GM18861 (cell line): ENCODE measurements around the gene OXCT2.
"Not testable (repeated sequence)": the region's sequence is repeated elsewhere in the genome, so short reads cannot be mapped to it uniquely, and the experiment has no call there.

ENCODE experiments used
- ATAC-seq: cut with Tn5 transposase; IDR thresholded peaks from one replicate; pipeline ENCODE4 v1.9.1; 2021; ENCODE audit not compliant: unreplicated experiment

Gene OXCT2

DNA sequence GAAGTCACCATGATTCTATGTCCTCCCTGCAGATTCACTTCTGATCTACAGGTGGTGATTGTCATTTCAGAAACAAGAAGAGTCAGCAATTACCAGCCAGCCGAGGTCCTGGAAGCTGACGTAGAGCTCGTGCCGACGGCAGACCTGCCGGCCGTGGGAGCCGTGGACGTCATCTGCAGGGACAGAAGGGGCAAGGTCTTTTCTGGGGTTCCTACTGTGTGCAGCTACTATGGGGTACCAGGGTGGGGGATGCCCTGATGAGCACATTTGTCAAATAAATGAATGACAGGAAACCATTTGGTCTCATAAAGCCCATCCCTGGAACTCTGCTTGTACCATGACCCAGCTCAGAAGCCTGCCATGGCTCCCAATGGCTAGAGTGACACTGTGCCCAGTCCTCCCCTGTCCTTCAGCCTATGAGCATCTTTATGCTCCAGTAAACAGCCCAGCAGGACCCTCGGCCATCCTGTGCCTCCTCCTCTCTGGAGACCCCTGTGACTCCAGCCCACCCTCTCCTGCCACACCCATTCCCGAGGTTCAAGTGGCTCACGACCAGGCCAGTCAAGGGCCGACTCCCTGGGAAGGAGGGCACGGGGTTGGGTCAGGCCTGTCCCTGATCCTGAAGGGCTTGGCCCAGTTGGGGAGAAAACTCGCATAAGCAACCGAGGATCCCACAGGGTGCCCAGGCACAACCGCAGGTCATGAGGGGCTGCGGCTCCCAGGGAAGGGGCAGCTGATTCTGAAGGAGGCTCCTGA, 7.4 kb downstream of the OXCT2 start:
- ATAC-seq, result not testable (repeated sequence)

DNA sequence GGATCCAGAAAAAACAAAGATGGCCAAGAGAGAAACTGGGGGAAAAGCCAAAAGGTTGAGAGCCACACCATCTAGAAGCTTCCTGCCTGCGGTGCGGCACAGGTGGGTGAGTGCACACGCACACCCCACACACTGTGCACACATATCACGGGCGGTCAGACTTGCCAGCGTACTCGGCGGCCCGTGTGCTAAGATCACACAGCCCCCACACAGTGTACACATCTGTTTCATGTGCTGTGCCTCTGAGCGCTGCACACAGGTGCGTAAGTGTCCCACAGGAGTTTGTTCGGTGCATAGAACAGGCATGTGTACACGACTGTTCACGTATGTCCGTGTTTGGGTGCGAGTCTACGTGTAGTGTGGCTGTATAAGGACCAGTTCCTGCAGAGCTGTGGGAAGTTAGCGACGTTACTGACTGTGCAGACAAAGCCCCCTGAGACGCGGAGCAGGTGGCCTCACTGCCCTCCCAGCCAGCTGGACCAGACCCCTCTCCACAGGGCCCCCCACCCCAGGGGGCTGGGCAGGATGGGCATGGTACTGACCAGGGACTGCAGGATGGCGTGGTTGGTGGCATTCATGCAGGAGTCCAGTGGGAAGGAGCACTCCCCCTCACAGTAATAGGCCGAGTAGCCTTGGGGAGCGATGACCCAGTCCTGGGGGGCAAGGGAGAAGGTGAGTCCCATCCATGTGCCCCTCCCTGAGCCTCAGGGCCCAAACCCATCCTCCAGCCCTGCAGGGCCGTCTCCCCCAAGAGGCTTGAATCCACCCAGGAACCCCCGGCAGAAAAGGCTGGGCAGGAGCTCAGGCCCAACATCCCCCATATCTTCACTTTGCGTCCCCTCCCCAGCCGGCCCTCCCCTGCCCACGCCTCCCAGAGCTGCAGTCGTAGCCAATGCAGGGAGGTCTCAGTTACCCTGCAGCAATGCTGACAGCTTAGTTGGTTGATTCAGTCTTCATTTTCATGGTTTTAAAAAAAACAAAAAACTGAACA, 8.3 kb downstream of the OXCT2 start:
- ATAC-seq, result no peak

DNA sequence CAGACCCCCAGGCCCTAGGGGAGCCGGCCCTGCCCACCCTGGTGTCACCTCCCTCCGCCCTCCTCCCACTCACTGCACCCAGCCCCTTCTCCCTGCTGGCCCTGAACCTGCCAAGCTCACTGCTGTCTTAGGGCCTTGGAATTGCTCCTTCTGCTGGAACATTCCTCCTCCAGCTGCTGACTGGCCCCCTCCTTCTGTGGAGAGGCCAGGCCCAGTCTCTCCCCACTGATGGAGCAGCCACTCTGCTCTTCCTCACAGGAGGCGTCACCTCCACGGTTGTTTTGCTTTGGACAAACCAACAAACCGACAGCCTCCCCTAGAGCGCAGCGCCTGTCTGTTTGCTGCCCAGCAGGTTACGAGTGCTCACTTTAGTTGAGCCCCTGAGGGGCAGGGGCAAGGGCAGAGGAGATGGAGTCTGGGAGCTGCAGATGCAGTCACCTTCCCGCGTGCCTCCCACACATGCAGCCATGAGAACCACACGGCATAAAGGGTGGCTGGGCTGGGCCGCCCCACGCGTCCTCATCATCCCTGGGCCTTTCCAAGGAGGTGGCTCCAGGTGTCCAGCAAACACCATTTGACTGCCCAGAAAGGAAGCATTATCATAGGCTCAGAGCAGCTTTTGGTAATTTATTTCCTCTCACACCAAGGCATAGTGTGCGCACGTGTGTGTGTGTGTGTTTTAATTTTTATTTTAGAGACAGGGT, 9.4 kb downstream of the OXCT2 start:
- ATAC-seq, result no peak

DNA sequence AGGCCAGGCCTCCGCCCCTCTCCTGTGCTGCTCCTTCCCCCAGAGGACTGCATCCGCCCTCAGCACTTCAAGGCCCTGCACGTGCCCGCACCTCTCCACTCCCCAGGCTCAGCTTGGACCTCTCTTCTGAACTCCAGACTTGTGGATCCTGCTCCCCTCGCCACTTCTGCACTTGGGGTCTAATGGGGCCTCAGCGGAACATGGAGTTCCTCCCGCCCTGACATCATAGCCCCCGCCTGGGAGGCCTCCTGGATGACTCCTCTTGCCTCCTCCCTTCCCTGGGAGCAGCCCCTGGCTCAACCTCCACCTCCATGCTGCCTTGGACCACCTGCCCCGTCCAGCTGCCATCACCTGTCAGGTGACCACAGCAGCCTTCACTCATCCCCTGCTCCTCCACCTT, 10.1 kb downstream of the OXCT2 start:
- no peak for ATAC-seq

DNA sequence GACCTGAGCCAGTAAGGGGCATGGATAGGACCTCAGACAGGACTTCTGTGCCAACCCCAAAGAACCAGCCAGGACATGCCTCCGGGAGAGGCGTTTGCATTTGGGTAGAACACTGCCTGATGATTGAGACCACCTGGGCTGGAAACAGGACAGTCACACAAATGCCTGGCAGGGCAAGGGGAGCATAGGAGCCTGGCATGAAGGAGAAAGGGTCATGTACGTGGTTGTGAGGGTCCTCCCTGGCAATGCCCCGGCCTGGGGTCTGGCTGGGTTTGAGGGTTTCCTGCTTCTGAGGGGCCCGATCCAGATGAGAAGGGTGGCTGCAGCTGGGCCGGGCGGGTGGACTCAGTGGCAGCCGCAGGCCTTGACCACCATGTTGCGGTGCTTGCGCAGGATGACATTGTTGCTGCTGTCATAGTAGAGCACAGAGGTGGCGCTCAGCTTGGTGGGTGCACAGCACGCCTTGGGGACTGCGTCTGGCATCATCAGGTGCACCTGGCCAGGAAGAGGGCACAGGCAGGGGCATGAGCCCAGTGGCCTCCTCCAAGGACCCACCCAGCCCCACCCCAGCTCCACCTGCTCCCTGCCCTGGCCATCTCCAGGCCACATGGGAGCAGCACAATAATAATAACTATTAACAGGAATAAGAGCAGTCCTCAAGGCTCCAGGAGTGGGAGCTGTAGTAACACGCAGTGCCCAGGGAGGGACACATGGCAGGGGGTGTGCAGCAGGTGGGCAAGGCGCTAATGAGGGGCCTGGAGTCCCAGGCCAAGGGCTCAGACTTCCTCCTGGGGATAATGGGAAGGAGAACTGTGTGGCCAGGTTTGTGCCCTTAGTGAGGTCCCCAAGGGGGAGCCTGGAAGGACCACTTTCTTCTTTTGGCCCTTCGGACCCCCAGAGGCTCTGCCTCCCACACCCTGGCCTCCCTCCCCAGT, 10.8 kb downstream of the OXCT2 start:
- ATAC-seq, result no peak

DNA sequence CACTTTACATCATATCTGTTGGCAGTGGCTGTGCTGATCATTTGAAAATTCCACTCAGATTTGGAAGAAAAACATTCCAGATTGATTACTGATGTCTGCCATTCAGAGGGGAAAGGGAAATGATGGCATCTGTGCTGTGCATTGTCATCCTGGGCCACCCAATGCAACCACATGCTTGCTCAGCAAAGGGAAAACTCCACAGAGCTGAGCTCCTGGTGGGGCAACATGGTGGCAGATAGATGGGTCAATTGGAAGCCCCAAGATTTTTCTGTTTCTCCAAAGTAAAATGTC, 11.8 kb downstream of the OXCT2 start:
- ATAC-seq, result no peak

DNA sequence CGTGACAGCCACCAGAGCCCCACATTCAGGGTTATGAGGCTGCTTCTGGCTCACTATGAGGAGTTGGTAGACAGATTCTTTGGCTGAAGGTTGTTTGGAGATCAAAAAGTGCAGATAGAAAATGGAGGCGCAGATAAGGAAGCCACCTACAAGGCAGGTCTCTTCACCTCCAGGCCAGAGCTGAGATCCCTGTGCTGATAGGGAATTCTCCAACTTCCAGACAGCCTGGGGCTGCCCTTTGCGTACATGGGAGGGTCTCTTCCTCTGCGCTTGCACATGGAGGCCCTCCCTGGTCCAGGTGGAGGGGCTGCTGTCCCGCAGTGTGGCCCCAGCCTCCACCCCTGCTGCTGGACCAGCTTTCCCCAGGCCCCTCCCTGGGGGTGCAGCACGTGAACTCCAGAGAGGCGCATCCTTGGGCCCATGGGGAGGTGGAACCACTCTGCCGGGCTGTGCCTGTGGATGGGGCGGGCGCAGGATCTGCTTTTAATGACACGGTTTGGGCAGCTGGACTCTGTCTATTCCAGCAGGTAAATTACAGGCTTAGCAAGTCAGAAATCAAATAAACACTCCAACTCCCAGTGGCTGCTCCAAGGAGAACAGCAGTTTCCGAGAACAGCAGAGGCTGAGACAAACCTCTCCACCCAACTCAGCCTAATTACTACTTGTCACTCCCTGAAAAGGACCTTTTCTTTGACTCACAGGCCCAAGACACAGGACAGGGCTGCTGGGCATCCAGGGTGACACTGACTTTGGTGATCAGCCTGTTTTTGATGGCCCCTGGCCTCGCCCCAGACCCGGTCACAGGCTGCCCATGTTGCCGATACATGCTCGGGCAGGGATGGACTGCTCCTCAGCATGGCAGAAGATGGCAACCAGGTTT, 12.4 kb downstream of the OXCT2 start:
- ATAC-seq, result no peak

DNA sequence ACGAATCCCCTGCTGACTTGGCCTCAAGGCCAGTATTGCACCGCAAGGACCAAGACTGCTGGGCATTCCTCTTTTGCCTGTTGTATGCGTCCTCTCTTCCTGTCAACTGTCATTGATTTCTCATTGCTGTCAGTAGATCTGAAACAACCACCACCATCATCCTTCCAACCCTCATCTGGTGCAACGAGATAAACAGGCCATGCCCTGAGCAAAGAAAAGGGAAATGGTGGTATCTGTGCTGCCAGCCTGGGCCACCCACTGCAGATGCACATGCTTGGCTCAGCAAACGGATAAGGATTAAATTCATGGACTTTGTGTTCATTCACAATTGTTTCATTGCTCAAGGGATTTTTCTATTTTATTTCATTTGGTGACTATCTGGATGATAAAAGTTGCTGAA, 13.6 kb downstream of the OXCT2 start:
- no peak for ATAC-seq

DNA sequence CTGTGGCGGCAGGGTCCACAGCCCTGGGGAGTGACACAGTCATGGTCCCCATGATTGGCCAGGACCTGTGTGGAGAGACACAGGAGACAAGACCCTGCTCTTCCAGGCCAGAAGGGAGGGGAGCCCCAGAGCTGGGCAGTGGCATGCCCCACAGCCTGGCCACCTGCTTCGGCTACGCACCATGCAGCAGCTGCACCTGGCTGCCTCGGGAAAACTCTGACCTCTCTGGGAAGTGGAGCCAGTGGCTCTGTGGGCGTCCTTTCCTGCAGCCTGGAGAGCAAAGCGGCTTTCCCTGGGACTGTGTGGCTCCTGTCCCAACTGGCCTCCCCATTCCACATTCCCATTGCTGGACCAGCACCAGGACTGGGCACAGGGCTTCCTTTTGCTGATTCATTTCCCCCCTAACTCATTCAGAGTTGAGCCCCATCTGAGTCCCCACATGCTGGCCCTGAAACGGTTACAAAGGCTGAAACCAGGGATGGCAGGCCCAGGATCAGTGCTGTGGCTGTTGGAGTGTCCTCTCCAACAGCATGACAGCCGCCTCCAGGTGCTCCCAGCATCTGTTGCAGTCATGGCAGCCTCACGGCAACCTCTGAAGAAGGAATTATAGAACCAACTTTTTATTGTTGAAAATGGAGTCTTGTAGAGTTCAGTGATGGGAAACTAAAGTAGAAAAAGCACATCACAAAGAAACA, 15.0 kb downstream of the OXCT2 start:
- ATAC-seq, result no peak

DNA sequence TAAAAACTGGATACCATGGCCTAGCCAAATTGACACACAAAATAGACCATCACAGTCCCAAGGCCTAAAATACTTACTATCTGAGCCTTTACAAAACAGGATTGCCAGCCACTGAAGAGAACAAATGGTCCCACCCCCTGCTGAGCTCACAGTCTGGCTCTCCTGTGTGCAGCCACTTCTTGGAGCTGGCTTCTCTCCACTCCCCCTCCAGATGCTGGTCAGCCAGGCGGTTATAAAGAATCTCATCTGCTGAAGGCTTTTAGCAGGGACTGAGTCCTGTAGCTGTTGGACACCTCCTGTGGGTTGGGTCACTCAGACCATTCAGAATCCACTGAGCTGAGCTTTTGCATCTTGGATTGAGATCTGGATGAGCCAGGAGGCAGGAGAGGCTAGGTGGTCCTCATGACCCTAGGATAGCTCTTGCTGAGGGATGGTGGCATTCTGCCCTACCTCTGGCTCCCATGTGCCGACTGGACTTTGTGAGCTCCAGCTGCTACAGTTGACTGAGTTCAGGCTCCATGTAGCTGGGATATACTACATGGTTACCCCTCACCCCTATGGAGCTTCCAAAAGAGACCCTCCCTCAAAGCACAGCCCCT, 16.1 kb downstream of the OXCT2 start:
- ATAC-seq, result no peak

DNA sequence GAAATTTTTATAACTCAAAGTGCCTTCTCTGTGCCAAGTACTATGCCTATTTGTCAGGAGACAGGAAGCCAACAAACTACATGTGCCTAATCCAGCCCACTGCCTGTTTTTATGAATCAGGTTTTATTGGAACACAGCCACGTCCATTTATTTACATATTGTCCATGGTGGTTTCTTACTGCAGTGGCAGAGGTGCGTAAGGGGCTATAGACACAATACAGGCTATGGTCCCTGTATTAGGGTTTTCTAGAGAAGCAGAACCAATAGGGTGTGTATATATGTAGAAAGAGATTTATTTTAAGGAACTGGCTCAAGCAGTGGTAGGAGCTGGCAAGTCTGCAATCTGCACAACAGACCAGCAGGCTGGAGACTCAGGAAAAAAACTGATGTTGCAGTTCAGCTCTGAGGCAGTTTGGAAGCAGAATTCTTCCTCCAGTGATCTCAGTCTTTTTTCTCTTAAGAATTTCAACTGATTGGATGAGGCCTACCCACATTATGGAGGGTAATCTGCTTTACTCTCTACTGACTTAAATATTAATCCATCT, 17.1 kb downstream of the OXCT2 start:
- no peak for ATAC-seq

DNA sequence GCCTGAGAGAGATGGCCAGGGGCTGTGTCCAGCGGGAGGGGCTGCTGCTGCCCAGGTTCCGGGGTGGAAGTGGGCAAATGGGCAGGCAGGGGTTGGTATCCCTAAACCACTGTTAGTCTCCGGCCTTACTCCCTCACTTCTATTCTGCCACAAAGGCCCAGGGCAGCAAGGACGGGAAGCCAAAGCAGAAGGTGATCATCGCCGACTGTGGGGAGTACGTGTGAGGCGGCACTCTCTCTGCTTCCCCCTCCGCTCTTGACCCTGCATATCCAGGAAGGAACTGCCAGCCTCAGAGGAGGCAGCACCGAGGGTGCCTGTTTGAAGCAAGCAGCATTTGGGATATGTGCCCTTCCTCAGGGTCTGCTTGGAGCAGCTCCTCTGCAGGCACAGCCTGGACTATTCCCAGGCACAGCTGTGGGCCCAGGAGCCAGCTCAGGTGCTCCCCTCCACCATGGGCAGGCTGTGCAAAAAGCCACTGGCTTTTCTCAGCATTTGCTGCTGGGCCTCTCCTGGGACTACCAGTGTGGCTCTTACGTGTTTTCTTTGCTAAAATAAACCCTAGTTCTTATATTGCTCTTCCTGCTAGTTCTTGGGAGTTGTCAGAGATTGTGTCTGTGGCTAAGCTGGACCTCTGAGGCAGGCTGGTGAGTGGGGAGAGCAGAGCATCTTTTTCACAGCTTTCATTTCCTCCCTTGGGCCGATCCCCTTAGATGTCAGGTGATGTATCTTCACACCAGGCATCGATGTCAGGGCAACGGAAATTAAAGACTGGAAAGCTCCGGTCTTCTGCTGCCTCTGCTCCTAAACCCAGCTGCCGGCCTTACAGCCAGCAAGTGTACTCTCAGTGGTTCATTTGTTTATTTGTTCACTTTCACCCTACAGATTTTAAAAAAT, 17.8 kb downstream of the OXCT2 start:
- ATAC-seq, result no peak

DNA sequence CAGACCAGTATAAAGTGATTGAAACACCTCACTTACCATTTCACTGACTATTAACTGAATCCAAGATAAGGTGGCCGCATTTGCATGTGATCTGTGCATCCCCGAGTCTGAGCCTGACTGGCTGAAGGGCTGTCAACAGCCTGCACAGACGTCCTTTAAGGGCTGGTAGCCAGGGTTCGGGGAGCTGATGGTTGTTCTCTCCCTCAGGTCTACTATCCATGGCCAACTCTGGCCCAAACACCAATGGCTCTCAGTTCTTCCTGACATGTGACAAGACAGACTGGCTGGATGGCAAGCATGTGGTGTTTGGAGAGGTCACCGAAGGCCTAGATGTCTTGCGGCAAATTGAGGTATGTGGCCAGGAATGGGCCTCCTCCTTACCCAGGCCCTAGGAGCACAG, 18.4 kb downstream of the OXCT2 start:
- ATAC-seq, result no peak

DNA sequence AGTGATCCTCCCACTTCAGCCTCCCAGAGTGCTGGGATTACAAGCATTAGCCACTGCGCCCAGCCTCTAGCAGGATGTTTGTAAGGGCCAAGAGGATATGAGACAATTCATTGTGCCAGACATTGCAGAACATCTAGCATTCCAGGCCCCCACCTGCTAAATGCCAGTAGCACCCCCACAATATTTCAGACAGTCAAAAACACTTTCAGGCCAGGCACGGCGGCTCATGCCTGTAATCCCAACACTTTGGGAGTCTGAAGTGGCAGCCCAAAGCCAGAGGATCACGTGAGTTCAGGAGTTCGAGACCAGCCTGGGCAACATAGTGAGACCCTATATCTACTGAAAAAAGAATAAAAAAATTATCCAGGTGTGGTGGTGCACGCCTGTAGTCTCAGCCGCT, 19.6 kb downstream of the OXCT2 start:
- no peak for ATAC-seq

DNA sequence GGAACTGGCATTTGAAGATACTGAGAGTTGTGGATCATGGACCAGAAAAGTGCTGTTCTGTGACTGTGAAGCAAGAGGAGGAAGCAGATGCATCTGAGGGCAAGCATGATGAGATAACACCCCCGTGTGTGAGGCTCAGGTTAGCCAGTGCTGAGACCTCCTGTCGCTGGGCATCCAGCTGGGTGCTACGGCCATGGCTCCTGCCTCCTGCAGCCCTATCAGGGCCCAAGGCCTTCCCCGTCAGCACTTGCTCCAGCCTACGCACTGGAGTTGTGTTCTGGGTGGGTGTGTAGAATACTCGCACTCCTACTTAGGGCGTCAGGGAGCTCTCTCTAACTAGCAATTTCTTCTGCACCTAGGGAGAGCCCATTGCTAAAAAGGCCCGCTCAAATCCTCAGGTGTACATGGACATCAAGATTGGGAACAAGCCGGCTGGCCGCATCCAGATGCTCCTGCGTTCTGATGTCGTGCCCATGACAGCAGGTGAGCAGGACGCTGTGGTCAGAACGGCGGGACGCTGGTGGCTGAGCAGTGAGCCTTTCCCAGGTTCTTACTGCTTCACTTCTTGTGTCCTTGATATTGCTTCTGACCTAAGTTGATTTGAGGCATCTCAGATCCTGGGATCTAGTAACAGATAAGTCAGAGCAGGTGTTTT, 26.0 kb downstream of the OXCT2 start:
- no peak for ATAC-seq

DNA sequence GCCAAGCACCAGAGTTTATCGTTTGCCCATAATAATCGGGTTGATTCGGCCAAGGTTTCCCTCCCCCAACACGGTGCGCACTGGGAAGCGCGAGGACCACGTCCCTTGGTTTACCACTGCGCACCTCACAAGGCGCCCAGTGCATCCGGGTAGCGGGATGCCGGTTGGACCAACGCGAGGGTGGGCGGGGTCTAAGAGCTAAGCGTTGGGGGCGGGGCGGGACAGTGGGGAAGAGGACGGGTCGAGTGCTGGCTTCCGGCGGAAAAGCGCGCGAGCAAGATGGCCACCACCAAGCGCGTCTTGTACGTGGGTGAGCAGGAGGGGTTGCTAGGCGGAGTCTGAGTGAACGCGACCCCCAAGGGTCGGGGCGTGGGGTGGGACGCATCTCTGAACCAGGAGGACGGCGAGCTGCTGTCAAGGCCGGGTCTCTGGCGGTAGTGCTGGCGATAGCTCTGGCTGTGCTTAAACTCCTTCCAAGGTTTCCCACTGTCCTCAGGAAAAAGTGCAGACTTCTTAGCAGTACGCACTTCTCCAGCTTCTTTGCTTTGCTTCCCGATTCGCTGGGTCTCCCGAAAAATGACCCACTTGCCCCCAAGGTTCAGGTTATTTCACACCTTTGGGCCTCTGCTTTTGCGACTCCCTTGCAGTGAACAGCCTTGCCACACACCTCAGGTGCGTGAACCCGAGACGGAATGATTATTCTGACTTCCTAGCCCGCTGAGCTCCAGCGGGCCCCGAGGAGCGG, 32.4 kb downstream of the OXCT2 start, which contains the start of gene PPIE:
Gene PPIE (plus strand): TSS at position 261 of the 745 bp plus-strand sequence. CDS start 19 bp downstream, at position 280.
- peak; percentile 55 for ATAC-seq
